GM20000 (cell line): Measurements from ENCODE around the gene INPP5B.

Experiments used
- DNase-seq: peaks from one replicate; pipeline ENCODE4 v3.0.0; 2012; ENCODE audit warnings: low spot score
- CTCF ChIP-seq: IDR thresholded peaks from 2 replicates; pipeline ENCODE4 v1.5.1; 2012; ENCODE audit warnings: mild to moderate bottlenecking, control low read depth; ENCODE audit errors: extremely low read depth, missing control alignments

Gene INPP5B

GRCh38 chr1:37931361-37932158 lies 15.3 kb downstream of the INPP5B start:
- peak; percentile 96 for DNase-seq
- TF ChIP-seq CTCF = no peak

- no peak for TF ChIP-seq CTCF
- peak; percentile 10 for DNase-seq
Observed at GRCh38 chr1:37931102-37931360, 15.8 kb downstream of the INPP5B start.

- no peak for TF ChIP-seq CTCF
- peak; percentile 11 for DNase-seq
Observed at GRCh38 chr1:37930246-37931101, 16.4 kb downstream of the INPP5B start.

- no peak for TF ChIP-seq CTCF
- DNase-seq = no peak
Observed at GRCh38 chr1:37926038-37926924, 20.6 kb downstream of the INPP5B start.

- no peak for DNase-seq
- TF ChIP-seq CTCF = no peak
Observed at GRCh38 chr1:37925316-37925715, 21.5 kb downstream of the INPP5B start.

- no peak for DNase-seq
- no peak for TF ChIP-seq CTCF
Observed at GRCh38 chr1:37923551-37923889, 23.3 kb downstream of the INPP5B start.
